Cardiac fibroblast (primary cell): ENCODE measurements around the gene KIF24.
A peak's percentile ranks its signal among the peaks of the same experiment; 100 is the strongest.

ENCODE experiments used
- DNase-seq, 2 donors: peaks; one replicate each; pipeline versions ENCODE4 v3.0.0 to v3.0.0-alpha.2; 2010; ENCODE audit warnings: low read depth in 2 of 2
- H3K4me3 ChIP-seq, 2 donors: replicated peaks in 1 of 2; 1 replicate in 1 of 2; 2 replicates in 1 of 2; pipeline ENCODE4 v1.5.1; 2011; ENCODE audit warnings: low read depth in 2 of 2, low read length in 2 of 2, mild to moderate bottlenecking in 2 of 2, moderate library complexity in 1 of 2
- TF ChIP-seq, protein P1 (sequence below): IDR thresholded peaks from one replicate; pipeline ENCODE4 v1.5.1; 2011; ENCODE audit warnings: low read depth, mild to moderate bottlenecking, low read length, inconsistent platforms

The KIF24 gene

DNA sequence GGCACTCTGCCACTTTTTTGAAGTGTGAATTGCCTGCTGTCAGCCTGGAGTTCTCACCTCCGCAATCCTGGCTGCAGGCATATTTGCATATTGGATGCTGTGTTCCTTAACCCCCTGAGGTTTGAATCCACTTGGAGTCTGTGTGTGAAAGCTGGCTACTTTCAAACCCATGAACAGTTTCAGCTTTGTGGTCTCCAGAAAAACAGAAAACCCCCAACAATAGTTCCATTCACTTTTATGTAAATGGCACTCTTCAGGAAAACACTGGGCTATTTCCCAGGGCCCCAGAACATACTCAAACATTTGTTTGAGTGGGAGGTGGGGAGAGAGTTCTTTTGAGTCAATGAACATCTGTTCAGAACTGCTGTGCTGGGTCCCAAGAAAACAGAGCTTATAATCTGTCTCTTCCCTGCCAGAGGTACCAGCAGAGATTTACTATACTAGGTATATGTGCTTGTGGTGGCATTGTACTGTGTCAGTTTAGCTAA lies 5.3 kb upstream of the KIF24 start:
- no peak for DNase-seq
- TF ChIP-seq, protein P1, sequence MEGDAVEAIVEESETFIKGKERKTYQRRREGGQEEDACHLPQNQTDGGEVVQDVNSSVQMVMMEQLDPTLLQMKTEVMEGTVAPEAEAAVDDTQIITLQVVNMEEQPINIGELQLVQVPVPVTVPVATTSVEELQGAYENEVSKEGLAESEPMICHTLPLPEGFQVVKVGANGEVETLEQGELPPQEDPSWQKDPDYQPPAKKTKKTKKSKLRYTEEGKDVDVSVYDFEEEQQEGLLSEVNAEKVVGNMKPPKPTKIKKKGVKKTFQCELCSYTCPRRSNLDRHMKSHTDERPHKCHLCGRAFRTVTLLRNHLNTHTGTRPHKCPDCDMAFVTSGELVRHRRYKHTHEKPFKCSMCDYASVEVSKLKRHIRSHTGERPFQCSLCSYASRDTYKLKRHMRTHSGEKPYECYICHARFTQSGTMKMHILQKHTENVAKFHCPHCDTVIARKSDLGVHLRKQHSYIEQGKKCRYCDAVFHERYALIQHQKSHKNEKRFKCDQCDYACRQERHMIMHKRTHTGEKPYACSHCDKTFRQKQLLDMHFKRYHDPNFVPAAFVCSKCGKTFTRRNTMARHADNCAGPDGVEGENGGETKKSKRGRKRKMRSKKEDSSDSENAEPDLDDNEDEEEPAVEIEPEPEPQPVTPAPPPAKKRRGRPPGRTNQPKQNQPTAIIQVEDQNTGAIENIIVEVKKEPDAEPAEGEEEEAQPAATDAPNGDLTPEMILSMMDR, result no peak
- no peak overlapping the region for H3K4me3 ChIP-seq

DNA sequence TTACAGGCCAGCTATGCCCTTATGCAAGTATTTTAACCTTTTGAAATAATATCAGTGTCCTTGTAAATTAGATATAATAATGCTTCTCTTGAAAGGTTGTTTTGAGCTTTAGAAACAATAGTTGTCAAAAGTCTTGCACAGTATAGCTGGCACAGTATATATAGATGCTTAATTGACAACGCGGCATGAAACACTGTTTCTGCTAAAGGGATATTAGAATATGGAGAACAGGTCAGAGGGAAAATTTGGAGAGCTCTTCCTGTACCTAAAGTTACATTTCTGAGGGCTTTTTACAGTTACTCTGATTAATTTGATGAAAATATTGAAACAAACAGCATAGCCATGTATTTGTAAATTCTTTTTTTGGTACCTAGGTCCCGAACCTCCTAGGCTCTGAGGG lies 4.8 kb upstream of the KIF24 start:
- TF ChIP-seq, protein P1, result no peak
- no peak for DNase-seq
- H3K4me3 ChIP-seq, result no peak overlapping the region

DNA sequence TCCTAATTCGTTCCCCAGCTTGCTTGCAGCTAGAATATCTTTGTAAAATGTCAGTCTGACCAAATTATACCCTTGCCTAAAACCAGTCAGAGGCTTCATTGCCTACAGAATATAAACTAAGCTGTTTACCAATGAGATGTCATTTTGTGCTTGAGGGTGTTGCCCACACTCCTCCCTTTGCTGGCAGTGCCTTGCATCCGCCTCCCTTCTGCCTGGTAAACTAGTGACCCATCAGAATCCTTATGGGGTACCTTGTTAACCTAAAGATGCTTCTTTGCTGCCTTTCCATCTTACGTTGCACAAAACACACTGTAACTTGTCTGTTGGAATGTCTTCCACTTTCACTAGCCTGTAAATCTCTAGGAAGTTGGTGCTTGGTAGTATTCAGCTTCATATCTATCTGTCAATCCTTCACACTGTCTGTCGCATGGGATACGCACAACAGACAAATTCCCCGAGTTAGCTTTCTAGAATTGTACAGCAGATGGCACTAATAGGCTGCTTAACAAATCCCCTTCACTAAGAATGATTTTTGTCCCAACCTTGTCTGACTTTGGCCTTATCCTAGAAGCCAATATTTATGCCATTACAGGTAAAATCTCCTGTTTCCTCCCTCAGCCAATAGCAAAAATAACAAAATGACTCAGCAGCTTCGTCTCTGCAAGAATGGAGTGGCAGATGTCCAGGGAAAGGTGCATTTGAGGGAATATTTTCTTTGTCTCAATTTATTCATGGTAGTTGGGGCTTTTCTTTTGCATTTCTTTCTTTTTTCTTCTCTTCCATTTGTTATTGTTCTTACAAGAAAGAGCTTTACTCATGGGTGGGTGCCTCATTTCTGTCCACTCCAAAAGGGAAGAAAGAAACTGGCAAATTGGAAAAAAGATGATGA lies 3.3 kb upstream of the KIF24 start:
- TF ChIP-seq, protein P1, result peak; percentile 49
- no peak overlapping the region for H3K4me3 ChIP-seq
- peak; percentile 72 to 73 for DNase-seq

DNA sequence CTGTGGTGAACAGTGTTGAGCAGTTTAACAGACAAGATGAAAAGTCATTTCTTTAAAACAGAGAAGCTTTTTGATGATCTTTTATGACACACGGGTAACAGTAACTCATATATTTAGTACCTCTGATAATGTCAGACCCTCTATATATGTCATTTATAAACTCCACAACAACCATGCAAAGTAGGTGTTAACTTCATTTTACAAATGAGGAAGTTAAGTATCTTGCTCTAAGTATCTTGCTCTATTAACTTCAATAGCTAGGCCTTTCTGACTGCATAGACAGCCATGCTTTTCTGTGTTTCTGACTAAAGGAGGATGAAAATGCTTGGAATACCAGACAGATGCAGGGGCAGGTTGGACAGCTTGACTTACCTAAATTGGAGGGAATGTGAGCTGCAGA lies 2.1 kb upstream of the KIF24 start:
- DNase-seq, result no peak
- TF ChIP-seq, protein P1, result no peak
- no peak overlapping the region for H3K4me3 ChIP-seq

DNA sequence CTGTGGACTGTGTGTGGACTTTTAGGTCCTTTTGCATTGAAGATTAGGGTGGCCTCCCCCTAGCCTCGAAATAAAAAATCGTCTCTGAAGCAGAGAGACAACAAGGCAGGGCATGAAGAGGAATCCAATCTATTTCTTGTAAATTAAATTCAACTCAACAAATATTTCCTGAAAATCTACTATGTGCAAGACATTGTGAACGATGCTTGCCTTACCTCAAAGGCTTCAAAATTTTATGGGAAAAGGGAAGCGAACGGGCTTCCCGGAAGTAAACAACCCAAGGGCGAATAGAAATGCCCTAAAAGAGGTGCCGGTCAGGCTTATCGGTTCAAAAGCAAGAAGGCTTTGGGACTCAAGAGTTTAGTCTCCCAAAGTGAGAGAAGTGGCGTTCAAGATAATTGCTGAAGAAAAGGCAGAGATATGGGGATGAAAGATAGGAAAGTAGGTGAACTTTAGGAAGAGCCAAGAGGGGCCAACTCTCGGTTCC lies 525 bp downstream of the KIF24 start:
- peak in 1 of 2 donors; percentile 42 for DNase-seq
- TF ChIP-seq, protein P1, result no peak

DNA sequence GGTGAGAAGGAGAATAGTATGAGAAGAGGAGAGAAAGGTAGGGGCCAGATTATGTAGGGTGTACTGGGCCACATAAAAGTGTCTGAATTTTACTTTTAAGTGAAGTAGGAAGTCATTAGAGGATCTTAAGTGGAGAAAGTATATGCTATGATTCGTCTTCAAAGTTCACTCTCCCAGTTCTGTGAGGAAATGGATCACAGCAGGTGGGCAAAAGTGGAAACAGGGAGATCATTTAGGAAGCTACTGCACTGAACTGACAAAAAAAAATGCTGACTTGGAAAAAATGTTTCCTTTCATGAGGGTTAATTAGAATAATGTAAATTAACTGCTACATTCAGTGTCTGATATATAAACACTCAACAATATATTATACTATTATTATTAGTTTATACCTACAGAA lies 2.4 kb downstream of the KIF24 start:
- TF ChIP-seq, protein P1, result no peak
- no peak for DNase-seq
- no peak overlapping the region for H3K4me3 ChIP-seq

More for the DNA sequence above, 525 bp downstream of the KIF24 start:
- peak overlapping the region; percentile 76 to 86 for H3K4me3 ChIP-seq
